H1 (cell line): ENCODE data around the gene NAXE. TPM values are rescaled to one million over a fixed set of nuclear protein-coding genes. Genes with fewer than 3 reads are reported as not detected.

ENCODE experiments used
- FOSL1 ChIP-seq: IDR thresholded peaks from 2 replicates; pipeline ENCODE4 v1.6.1; 2011; ENCODE audit warnings: mild to moderate bottlenecking, low read depth, low read length, moderate library complexity; ENCODE audit not compliant: insufficient read depth
- POLR2AphosphoS5 ChIP-seq: IDR thresholded peaks from 2 replicates; pipeline ENCODE4 v1.6.1; 2011; ENCODE audit warnings: low read depth, low read length
- TBP ChIP-seq: IDR thresholded peaks from 2 replicates; pipeline ENCODE4 v1.6.1; 2011; ENCODE audit warnings: low read depth, low read length, improper control_type of control experiment
- polyA plus RNA-seq, 7 experiments: library from polyadenylated mRNA; depleted of rRNA in 3 of 7; stranded (reverse) in 5 of 7; unstranded in 2 of 7; fragments of >200 nt in 5 of 7; fragments of 200-250 nt in 2 of 7; gene quantifications; 1 replicate in 5 of 7; 2 replicates in 1 of 7; 4 replicates in 1 of 7; pipeline versions ENCODE4 v1.2.1 to v1.2.3, GENCODE V29; 2011 to 2013; ENCODE audit warnings: missing spikeins in 2 of 7, mixed read lengths in 2 of 7
- total RNA-seq: library from RNA; stranded (reverse); fragmentation: NEBNext Ultra II Directional; extraction: Animal tissue kit (Norgen Biotek cat#: 25700); gene quantifications from 2 replicates; pipeline ENCODE4 v1.2.1, GENCODE V29; 2021
- TF ChIP-seq, protein P1 (sequence below): IDR thresholded peaks from 2 replicates; pipeline ENCODE4 v1.6.1; 2012; ENCODE audit warnings: low read length, inconsistent platforms

The NAXE gene
- total and polyA plus RNA-seq, 2 of the 8 experiments (the other 6 are each of a cell fraction or from before 2014, with no cell fraction given), result 73.1 to 74.3 TPM

DNA sequence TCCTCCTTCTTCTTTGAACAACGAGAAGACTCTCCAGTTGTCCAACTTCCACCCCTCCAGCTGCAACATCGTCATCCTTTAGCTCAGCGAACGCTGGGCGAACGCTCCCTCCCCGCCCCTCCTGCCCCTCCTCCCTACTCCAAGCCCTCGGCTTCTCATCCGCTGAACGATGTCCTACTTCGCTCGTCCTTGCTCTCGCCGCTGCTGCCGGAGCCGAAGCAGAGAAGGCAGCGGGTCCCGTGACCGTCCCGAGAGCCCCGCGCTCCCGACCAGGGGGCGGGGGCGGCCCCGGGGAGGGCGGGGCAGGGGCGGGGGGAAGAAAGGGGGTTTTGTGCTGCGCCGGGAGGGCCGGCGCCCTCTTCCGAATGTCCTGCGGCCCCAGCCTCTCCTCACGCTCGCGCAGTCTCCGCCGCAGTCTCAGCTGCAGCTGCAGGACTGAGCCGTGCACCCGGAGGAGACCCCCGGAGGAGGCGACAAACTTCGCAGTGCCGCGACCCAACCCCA is 50.2 kb downstream of the NAXE start, which contains the start of gene BCAN (continued):
- TF ChIP-seq, protein P1, sequence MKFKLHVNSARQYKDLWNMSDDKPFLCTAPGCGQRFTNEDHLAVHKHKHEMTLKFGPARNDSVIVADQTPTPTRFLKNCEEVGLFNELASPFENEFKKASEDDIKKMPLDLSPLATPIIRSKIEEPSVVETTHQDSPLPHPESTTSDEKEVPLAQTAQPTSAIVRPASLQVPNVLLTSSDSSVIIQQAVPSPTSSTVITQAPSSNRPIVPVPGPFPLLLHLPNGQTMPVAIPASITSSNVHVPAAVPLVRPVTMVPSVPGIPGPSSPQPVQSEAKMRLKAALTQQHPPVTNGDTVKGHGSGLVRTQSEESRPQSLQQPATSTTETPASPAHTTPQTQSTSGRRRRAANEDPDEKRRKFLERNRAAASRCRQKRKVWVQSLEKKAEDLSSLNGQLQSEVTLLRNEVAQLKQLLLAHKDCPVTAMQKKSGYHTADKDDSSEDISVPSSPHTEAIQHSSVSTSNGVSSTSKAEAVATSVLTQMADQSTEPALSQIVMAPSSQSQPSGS, result no peak
- TF ChIP-seq POLR2AphosphoS5, result no peak
- TF ChIP-seq TBP, result peak; percentile 53
- TF ChIP-seq FOSL1, result no peak
